RWPE2 (cell line): ENCODE results near the gene MYH14.

Experiments
- ATAC-seq: fragments of 200-7000 bp; cut with Tn5 transposase; 3 replicates; pipeline ENCODE4 v1.9.1; 2021; ENCODE audit warnings: low read depth
- DNase-seq: peaks from one replicate; pipeline ENCODE4 v3.0.0-alpha.2; 2020; ENCODE audit warnings: low spot score
- H3K27ac ChIP-seq: fragments of 450-650 bp; 2 replicates; pipeline ENCODE4 v1.5.1; 2017; ENCODE audit warnings: mild to moderate bottlenecking; ENCODE audit not compliant: poor library complexity, severe bottlenecking
- H3K27me3 ChIP-seq: fragments of 250-450 bp; sonication (Bioruptor Pico); 2 replicates; pipeline ENCODE4 v1.5.1; 2021; ENCODE audit warnings: mild to moderate bottlenecking, moderate library complexity; ENCODE audit not compliant: insufficient read depth, poor library complexity, severe bottlenecking
- H3K36me3 ChIP-seq: fragments of 250-450 bp; sonication (Bioruptor Pico); 2 replicates; pipeline ENCODE4 v1.5.1; 2020; ENCODE audit warnings: low read depth, mild to moderate bottlenecking, moderate library complexity
- H3K4me1 ChIP-seq: fragments of 250-450 bp; sonication (Bioruptor Pico); 2 replicates; pipeline ENCODE4 v1.5.1; 2021; ENCODE audit warnings: mild to moderate bottlenecking, moderate library complexity; ENCODE audit not compliant: insufficient read depth, poor library complexity, severe bottlenecking
- H3K4me3 ChIP-seq: fragments of 250-450 bp; sonication (Bioruptor Pico); 2 replicates; pipeline ENCODE4 v1.5.1; 2021; ENCODE audit warnings: mild to moderate bottlenecking, moderate library complexity; ENCODE audit not compliant: severe bottlenecking
- H3K9me3 ChIP-seq: fragments of 250-450 bp; sonication (Bioruptor Pico); 2 replicates; pipeline ENCODE4 v1.5.1; 2021; ENCODE audit warnings: mild to moderate bottlenecking, moderate library complexity; ENCODE audit not compliant: severe bottlenecking
- CTCF ChIP-seq: fragments of 450-650 bp; IDR thresholded peaks from one replicate; pipeline ENCODE4 v1.5.1; 2017; ENCODE audit warnings: mild to moderate bottlenecking, moderate library complexity; ENCODE audit not compliant: poor library complexity, severe bottlenecking

The MYH14 gene

GRCh38 chr19:50359328-50359818 is 156.0 kb downstream of the MYH14 start:
- ATAC-seq (no peak), DNase-seq (no peak)
- H3K4me3 ChIP-seq = no peak overlapping the region
- no peaks in the 10 kb centered on the region for H3K4me1 ChIP-seq
- no peaks in the 10 kb centered on the region for H3K27me3 ChIP-seq
- no peaks in the 10 kb centered on the region for H3K9me3 ChIP-seq
- no peaks in the 10 kb centered on the region for H3K36me3 ChIP-seq
- H3K27ac ChIP-seq = no peak overlapping the region
- TF ChIP-seq CTCF = no peak
